ENCODE data around the gene CHIA. TPM values are rescaled to one million over a fixed set of nuclear protein-coding genes. Genes with fewer than 3 reads are reported as not detected.

The CHIA gene
- not detected for total RNA-seq

DNA sequence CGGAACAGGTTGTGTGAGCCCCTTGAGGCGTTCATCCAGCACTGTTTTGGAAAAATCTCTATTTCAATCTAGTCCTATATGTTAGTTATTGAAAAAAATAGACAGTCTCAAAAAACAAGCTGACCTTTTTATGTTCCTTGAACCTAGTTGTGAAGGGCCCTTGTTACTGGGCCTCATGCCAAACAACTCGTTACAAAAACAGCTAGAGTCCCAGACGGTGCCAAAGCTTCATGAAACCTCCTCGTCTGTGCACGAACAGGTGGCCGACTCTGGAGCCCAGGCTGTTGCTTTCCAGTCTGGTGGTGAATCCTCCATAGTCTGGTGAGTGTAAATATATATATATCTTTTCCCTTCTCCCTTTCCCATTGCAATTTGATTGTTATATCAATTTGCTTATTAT, at the start of gene CHIA:
Gene CHIA (plus strand): TSS at position 222 of the 400 bp plus-strand sequence. CDS start 19,617 bp downstream, outside the sequence.
- DNase-seq, result peak; percentile 96 to 97

DNA sequence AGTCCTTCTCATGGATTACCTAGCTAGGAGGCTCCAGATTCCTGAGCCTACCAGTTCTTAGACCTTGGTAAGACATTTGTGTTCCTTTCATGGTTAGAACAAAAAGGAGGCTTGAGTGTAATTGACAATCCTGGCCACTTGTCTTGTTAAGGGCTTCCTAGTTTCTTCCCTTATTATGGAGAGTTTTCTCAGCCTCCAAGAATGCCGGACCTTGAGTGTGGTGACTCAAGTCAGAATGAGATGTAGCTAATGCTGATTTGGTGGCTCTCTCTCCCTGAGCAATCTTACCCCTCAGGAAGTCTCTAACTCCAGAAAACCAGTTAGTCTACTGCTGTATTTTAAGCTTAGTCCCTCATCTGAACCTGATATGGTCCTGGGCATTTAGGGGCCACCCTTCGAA, 48.9 kb upstream of the CHIA start:
- Histone ChIP-seq H3K9me3 (no peaks in the 10 kb centered on the region), H3K36me3 (no peaks in the 10 kb centered on the region), H3K27me3 (no peaks in the 10 kb centered on the region), H3K27ac (peak overlapping the region in 1 of 3 donors; percentile 20), H3K4me1 (peaks cover 0 to 27% of the 10 kb centered on the region in 2 donors), H3K4me3 (replicated peaks in 1 of 3) (no peak overlapping the region)
- 46 to 55% methylated on average over 2 of the region's 2 CpGs for WGBS, 2 donors
- intact Hi-C loops (cut with DNase I), result no loop called here
- TF ChIP-seq, protein P1, sequence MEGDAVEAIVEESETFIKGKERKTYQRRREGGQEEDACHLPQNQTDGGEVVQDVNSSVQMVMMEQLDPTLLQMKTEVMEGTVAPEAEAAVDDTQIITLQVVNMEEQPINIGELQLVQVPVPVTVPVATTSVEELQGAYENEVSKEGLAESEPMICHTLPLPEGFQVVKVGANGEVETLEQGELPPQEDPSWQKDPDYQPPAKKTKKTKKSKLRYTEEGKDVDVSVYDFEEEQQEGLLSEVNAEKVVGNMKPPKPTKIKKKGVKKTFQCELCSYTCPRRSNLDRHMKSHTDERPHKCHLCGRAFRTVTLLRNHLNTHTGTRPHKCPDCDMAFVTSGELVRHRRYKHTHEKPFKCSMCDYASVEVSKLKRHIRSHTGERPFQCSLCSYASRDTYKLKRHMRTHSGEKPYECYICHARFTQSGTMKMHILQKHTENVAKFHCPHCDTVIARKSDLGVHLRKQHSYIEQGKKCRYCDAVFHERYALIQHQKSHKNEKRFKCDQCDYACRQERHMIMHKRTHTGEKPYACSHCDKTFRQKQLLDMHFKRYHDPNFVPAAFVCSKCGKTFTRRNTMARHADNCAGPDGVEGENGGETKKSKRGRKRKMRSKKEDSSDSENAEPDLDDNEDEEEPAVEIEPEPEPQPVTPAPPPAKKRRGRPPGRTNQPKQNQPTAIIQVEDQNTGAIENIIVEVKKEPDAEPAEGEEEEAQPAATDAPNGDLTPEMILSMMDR (IDR thresholded peaks at IDR 0.05), result no peak
- TF ChIP-seq POLR2A (IDR thresholded peaks at IDR 0.05), result no peak
- no peak for DNase-seq

More for the DNA sequence above, at the start of gene CHIA:
- no peaks in the 10 kb centered on the region for H3K27me3 ChIP-seq
- peaks cover 5 to 19% of the 10 kb centered on the region in 2 donors for H3K4me1 ChIP-seq
- H3K27ac ChIP-seq, result peak within 1 kb of the TSS; percentile 42 to 53 (median 45)
- H3K36me3 ChIP-seq, result no peaks in the 10 kb centered on the region
- H3K9me3 ChIP-seq, result no peaks in the 10 kb centered on the region
- intact Hi-C loops (cut with DNase I), result no loop called here
- WGBS, 2 donors, result 19 to 25% methylated on average over 7 of the region's 7 CpGs
- TF ChIP-seq, protein P1 (IDR thresholded peaks at IDR 0.05), result no peak
- no peak for TF ChIP-seq POLR2A (IDR thresholded peaks at IDR 0.05)
- no peak within 1 kb of the TSS for H3K4me3 ChIP-seq (replicated peaks in 1 of 3)

GRCh38 chr1:111242805-111243523, 47.7 kb upstream of the CHIA start:
- Histone ChIP-seq H3K27ac (no peak overlapping the region), H3K36me3 (no peaks in the 10 kb centered on the region), H3K27me3 (no peaks in the 10 kb centered on the region), H3K4me1 (peaks cover 0 to 15% of the 10 kb centered on the region in 2 donors), H3K9me3 (no peaks in the 10 kb centered on the region), H3K4me3 (replicated peaks in 1 of 3) (no peak overlapping the region)
- DNase-seq, result no peak
- 41 to 68% methylated on average over 4 of the region's 4 CpGs for WGBS, 2 donors
- intact Hi-C loops (cut with DNase I), result no loop called here
- TF ChIP-seq, protein P1 (IDR thresholded peaks at IDR 0.05), result no peak
- no peak for TF ChIP-seq POLR2A (IDR thresholded peaks at IDR 0.05)

- 91 to 92% methylated on average over 5 of the region's 5 CpGs for WGBS, 2 donors
- H3K36me3 ChIP-seq, result no peaks in the 10 kb centered on the region
- H3K4me3 ChIP-seq (replicated peaks in 1 of 3), result no peak overlapping the region
- peaks cover 0 to 6% of the 10 kb centered on the region in 2 donors for H3K4me1 ChIP-seq
- no peak for DNase-seq
- intact Hi-C loops (cut with DNase I), result no loop called here
- H3K27ac ChIP-seq, result no peak overlapping the region
- no peak for TF ChIP-seq POLR2A (IDR thresholded peaks at IDR 0.05)
- TF ChIP-seq, protein P1 (IDR thresholded peaks at IDR 0.05), result no peak
- no peaks in the 10 kb centered on the region for H3K27me3 ChIP-seq
- H3K9me3 ChIP-seq, result no peaks in the 10 kb centered on the region
These were observed 43.4 kb upstream of the CHIA start for GRCh38 chr1:111247125-111247838.

DNA sequence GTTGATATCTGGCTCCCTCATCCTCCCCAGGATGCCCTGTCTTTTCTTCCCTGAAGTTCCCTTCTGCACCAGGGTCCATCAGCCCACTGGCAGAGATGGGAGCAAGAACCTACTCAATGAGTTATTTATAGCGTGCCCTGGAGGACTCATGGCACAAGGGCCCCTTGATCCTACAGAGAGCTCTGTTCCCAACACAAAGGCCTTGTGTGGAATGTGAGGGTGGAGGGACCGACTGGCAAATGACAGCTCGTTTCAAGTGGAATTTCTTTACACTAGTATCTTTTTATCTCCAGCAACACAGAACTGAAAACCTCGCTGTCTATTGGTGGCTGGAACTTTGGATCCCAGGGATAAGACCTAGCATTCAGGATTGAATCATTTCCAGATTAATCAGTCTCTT, 40.7 kb upstream of the CHIA start:
- TF ChIP-seq, protein P1 (IDR thresholded peaks at IDR 0.05), result no peak
- no peak for TF ChIP-seq POLR2A (IDR thresholded peaks at IDR 0.05)
- Histone ChIP-seq H3K4me1 (peaks cover 6 to 7% of the 10 kb centered on the region in 2 donors), H3K27ac (no peak overlapping the region), H3K4me3 (replicated peaks in 1 of 3) (no peak overlapping the region), H3K27me3 (no peaks in the 10 kb centered on the region), H3K9me3 (no peaks in the 10 kb centered on the region), H3K36me3 (no peaks in the 10 kb centered on the region)
- WGBS, 2 donors, result 52 to 55% methylated on average over 4 of the region's 4 CpGs
- no peak for DNase-seq
- intact Hi-C loops (cut with DNase I), result no loop called here

Measured in thyroid gland (tissue), 4 donors.